ENCODE data around the gene TMEM41B. TPM values are rescaled to one million over a fixed set of nuclear protein-coding genes. Genes with fewer than 3 reads are reported as not detected.

The TMEM41B gene
- polyA plus RNA-seq, 1 experiment, result 18.7 TPM

DNA sequence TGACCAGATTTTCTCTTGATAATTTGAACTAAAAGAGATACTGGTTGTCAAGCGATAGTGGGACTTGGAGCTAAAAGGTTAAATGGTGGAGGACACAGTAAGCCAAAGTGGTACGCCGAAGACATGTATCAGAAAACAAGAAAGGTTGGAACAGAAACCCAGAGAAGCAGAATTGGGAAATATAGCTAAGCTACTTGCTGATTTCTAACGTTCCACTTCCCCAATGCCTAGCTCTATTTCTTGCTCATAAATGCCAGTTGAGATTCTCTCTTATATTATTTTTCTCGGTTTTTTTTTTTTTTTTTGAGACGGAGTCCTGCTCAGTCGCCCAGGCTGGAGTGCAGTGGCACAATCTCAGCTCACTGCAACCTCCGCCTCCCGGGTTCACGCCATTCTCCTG lies 12.7 kb downstream of the TMEM41B start:
- DNase-seq (ENCODE audit: low read depth), result no peak
- Histone ChIP-seq H3K27me3 (ENCODE audit: control insufficient read depth, insufficient read depth, low read length) (no peaks in the 10 kb centered on the region), H3K36me3 (ENCODE audit: control insufficient read depth, insufficient read depth, low read length) (peaks cover 1% of the 10 kb centered on the region; the same call in 1 of the 2 replicates), H3K4me3 (ENCODE audit: low read depth, low read length) (no peak overlapping the region)
- TF ChIP-seq CTCF (IDR thresholded peaks at IDR 0.05; ENCODE audit: insufficient read depth, low read depth, low read length), result no peak
- CTCF ChIA-PET, result interaction anchor here (0.6 to 0.7 kb wide), 2 partner anchors 117 to 184 kb away, joined by 3 read pairs; no protein-coding TSS in a partner anchor
- POLR2A ChIA-PET, result no interaction called here

- TF ChIP-seq CTCF (IDR thresholded peaks at IDR 0.05; ENCODE audit: insufficient read depth, low read depth, low read length), result no peak
- Histone ChIP-seq H3K27me3 (ENCODE audit: control insufficient read depth, insufficient read depth, low read length) (no peaks in the 10 kb centered on the region), H3K36me3 (ENCODE audit: control insufficient read depth, insufficient read depth, low read length) (peaks cover 5% of the 10 kb centered on the region), H3K4me3 (ENCODE audit: low read depth, low read length) (no peak overlapping the region)
- no peak for DNase-seq (ENCODE audit: low read depth)
- CTCF ChIA-PET, result no interaction called here
- POLR2A ChIA-PET, result no interaction called here
These were observed 20.7 kb downstream of the TMEM41B start for GRCh38 chr11:9293646-9294045.

DNA sequence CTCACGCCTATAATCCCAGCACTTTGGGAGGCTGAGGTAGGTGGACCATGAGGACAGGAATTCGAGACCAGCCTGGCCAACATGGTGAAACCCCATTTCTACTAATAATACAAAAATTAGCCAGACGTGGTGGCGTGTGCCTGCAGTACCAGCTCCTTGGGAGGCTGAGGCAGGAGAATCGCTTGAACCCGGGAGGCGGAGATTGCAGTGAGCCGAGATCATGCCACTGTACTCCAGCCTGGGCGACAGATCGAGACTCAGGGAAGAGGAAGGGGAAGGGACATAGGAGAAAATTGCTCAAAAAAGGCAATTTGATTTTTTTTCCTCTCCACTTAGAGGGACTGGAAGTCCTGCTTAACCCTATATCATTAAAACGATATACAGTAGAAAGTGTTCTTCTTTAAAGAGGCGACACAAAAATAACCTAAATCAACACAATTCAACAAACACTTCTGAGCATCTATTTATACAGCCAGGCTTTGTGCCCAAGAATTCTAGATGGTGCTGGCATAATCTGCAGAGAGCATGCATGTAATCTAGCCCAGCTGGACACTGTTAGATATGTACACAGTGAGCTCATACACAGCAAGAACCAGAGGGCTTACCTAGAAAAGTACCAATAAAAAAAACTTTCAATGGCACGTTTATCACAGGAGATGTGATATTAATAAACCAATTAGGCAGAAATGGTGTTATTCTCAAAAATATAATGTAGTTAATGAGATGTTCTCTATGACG lies 28.4 kb downstream of the TMEM41B start:
- no peak for TF ChIP-seq CTCF (IDR thresholded peaks at IDR 0.05; ENCODE audit: insufficient read depth, low read depth, low read length)
- ChIA-PET CTCF (no interaction called here), POLR2A (no interaction called here)
- Histone ChIP-seq H3K4me3 (ENCODE audit: low read depth, low read length) (no peak overlapping the region), H3K27me3 (ENCODE audit: control insufficient read depth, insufficient read depth, low read length) (no peaks in the 10 kb centered on the region), H3K36me3 (ENCODE audit: control insufficient read depth, insufficient read depth, low read length) (peaks cover 1% of the 10 kb centered on the region; the same call in 1 of the 2 replicates)
- no peak for DNase-seq (ENCODE audit: low read depth)

DNA sequence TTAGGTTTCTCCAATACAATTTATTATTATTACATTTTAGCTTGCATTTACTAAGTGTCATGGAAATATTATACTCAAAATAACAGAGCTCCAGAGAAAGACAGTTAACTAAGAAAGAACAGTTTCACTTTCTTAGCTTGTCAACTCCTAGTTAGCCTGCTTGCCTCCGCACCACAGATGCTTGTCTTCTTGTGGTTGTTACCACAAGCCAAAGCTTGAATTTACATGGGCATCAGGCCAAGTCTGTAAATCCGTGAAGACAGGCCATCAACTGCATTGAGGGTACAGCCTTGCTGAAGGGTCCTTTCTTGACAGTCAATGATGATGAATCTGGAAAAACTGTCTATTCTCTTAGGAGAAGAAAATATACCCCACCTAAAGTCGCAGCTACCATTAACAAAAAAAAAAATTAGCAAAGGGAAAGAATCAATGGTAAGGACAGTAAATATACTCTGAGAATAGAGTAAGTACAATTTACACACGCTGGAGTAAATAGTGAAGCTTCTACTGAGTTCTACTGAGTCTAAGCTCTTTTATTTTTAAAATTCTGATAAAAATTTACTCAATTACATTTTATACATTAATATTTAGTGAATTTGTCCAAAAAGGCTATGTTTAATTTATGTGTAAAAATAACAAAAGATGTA lies 33.6 kb downstream of the TMEM41B start:
- no peak for TF ChIP-seq CTCF (IDR thresholded peaks at IDR 0.05; ENCODE audit: insufficient read depth, low read depth, low read length)
- CTCF ChIA-PET, result interaction anchor here (2.6 kb wide), 1 partner anchor 15 kb away, joined by 9 read pairs; no protein-coding TSS in a partner anchor
- DNase-seq (ENCODE audit: low read depth), result no peak
- no peak overlapping the region for H3K4me3 ChIP-seq (ENCODE audit: low read depth, low read length)
- H3K36me3 ChIP-seq (ENCODE audit: control insufficient read depth, insufficient read depth, low read length), result 0 out of 2 replicates have a peak, but pooled peaks cover 1% of the 10 kb centered on the region
- H3K27me3 ChIP-seq (ENCODE audit: control insufficient read depth, insufficient read depth, low read length), result no peaks in the 10 kb centered on the region
- POLR2A ChIA-PET, result interaction anchor here (0.8 kb wide), 1 partner anchor 16 kb away, joined by 3 read pairs; no protein-coding TSS in a partner anchor

DNA sequence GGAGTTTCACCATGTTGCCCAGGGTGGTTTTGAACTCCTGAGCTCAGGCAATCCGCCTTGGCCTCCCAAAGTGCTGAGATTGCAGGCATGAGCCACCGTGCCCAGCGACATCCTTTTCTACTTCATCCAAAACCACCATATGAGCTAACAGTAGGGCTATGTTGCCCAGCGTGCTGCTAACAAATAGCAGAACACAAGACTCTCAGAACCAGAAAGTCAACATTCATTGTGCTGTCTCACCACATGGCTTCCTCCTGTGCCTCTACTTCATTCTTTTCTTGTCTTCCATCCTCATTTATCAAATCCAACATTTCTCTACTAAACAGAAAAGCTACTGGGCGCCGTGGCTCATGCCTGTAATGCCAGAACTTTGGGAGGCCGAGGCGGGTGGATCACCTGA lies 37.2 kb downstream of the TMEM41B start:
- ChIA-PET POLR2A (no interaction called here), CTCF (no interaction called here)
- no peak for TF ChIP-seq CTCF (IDR thresholded peaks at IDR 0.05; ENCODE audit: insufficient read depth, low read depth, low read length)
- Histone ChIP-seq H3K27me3 (ENCODE audit: control insufficient read depth, insufficient read depth, low read length) (no peaks in the 10 kb centered on the region), H3K36me3 (ENCODE audit: control insufficient read depth, insufficient read depth, low read length) (0 out of 2 replicates have a peak, but pooled peaks cover 1% of the 10 kb centered on the region), H3K4me3 (ENCODE audit: low read depth, low read length) (no peak overlapping the region)
- no peak for DNase-seq (ENCODE audit: low read depth)
